NCI-H2107 treated with DMSO at 0.1 percent for 48 hours (cell line): ENCODE results near the gene CHST11.

ENCODE experiments used
- DNase-seq: peaks from one replicate; lab custom pipeline; 2025; ENCODE audit not compliant: unreplicated experiment; lab: John Stamatoyannopoulos, UW

CHST11 gene

GRCh38 chr12:104689635-104690034, 232.9 kb downstream of the CHST11 start:
- no peak for DNase-seq

GRCh38 chr12:104691721-104692556, 235.2 kb downstream of the CHST11 start:
- DNase-seq, result no peak

DNA sequence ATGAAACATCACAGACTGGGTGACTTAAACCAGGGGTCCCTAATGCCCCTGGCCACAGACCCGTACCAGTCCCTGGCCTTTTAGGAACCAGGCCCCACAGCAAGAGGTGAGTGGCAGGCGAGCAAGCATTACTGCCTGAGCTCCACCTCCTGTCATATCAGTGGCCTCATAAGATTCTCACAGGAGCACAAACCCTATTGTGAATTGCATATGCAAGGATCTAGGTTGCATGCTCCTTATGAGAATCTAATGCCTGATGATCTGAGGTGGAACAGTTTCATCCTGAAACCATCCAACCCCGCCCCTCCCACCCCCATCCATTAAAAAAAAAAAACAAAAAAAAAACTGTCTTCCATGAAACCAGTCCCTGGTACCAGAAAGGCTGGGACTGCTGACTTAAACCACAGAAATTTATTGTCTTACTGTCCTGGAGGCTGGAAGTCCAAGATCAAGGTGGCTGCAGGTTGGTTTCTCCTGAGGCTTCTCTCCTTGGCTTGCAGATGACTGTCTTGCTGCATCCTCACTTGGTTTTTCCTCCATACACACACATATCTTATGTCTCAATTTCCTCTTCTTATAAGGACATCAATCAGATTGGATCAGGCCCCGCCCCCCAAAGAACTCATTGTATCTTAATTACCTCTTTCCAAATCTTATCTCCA, 235.9 kb downstream of the CHST11 start:
- DNase-seq, result no peak

DNA sequence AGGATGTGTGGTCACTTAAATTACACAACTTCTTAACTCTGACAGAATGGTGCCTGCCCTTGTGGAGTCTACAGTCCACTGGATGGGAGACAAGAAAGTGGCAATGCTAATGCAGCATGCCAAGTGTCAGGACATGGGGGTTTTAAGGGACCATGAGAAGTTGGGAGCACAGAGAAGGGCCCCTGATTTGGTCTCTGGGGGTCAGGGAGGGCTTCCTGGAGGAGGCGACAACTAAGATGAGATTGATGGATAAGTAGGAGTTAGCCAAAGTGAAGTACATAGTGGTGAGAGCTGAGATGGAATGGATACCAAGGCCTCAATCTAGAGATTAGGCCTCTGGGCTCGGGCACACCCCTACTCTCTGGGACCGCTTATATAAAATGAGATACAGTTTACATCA, 236.7 kb downstream of the CHST11 start:
- DNase-seq, result no peak

DNA sequence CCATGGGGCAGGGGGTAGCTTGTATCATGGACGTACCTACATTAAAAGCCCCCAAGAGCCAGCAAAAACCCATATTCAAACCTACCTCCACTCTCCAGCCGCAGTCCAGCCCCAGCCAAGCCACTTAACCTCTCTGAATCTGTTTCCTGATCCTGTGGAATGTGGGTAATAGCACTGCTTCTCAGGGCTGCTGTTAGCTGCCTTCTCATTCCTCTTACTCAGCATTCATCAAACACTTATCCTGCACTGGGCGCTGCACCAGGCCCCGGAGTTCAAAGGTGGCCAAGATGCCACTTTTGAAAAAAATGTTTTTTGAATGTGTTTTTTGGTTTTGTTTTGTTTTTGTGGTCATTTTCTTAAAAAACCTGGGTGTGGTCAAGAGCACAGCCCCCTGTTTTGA, 237.4 kb downstream of the CHST11 start:
- DNase-seq, result no peak

GRCh38 chr12:104694711-104695110, 238.0 kb downstream of the CHST11 start:
- no peak for DNase-seq

GRCh38 chr12:104695453-104696148, 238.9 kb downstream of the CHST11 start:
- DNase-seq, result peak; percentile 99

GRCh38 chr12:104697186-104697585, 240.4 kb downstream of the CHST11 start:
- no peak for DNase-seq

DNA sequence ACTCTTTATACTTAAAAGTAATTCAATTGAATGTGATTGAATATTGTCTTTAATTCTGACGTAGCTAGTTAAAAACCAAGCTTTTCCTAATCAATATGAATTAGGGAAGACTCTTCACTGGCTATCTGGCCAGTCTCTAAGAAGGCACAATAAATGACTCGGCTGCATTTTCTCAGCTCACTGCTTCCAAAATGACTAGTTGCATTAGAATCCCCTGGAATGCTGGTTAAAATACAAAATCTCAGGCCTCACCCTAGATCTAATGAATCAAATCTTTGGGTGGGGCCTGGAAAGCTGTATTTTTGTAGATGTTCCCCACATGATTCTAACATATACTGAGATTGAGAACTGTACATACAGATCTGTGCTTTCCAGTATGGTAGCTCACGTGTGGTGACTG, 242.1 kb downstream of the CHST11 start:
- no peak for DNase-seq

- DNase-seq, result no peak
Observed at GRCh38 chr12:104699489-104700190, 242.9 kb downstream of the CHST11 start.

DNA sequence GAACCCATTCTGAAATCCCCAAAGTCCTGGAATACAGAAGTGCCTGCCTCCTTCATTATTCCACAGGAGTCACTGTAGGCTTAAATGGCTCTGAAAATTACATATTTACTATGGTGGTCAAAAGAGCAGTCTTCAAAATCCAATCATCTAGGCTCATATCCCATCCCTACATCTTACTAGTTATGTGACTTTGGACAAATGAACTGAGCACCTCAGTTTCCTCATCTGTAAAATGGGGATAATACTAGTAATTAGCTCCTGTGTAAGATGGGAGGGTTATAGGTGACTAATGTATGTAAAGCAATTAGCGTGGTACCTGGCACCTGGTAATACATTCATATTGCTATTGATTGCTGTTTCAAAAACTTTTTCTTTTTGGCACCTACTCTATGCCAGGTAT, 243.6 kb downstream of the CHST11 start:
- DNase-seq, result no peak

DNA sequence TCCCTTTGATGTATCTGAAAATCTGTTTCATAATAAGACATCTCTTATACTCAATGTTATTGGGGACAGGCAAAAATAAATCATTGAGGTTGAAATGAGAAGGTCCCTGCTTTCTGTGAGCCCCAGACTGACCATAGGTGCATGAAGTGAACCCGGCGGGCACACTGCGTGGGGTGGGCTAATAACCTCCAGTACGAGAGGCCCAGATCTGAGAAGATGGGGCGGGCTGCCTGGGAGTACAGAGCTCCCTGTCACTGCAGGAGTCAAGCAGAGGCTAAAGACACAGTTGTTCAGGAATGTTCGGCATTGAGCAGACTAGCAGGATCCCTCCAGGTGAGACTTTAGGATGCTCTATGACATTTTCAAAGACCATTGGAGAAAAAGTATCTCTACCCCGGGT, 244.6 kb downstream of the CHST11 start:
- no peak for DNase-seq

DNA sequence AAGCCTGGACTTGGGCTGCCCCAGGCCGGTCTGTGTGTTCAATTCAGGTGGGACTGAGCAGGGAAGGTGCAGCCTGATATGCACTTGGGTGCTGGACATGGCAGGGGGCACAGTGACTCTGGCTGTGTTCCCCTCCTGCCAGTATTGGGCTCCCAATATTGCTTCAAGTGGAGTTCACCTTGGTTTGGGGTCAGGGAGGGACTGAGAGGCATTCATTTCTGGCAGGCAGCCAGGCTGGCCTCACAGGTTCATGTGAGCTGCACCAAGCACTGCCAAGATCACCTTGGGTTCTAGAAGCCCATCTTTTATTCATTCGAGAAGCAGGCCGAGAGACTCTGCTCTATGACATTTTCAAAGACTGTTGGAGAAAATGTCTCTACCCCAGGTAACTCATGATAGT, 245.0 kb downstream of the CHST11 start:
- no peak for DNase-seq

DNA sequence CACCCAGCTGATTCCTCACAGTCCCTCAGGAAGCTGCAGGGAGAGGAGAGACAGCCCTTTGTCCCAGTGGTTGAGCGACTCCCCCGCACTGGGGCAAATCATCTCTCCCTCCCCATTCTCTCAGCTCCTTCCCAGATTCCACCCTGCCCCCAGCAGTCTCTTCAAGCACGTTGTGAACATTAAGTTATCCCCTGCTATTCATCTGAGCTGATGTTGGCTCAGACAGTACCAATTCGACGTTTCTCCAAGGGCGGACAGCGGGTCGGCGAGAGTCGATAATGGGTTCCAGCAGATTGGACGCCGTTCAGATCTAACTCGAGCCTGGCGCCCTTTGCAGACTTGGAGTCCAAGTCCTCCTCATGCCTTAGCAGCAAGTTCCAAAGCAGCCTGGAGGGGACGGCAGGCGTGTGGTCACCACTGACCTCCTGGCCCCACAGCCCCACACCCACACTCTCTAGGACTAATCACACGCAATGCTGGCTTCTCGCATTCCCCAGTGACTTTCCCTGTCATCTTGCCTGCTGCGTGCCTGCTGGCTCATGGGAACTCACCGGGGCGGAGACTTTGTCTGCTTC, 245.9 kb downstream of the CHST11 start:
- DNase-seq, result no peak

GRCh38 chr12:104703372-104703771, 246.6 kb downstream of the CHST11 start:
- DNase-seq, result peak; percentile 54

GRCh38 chr12:104704224-104704779, 247.6 kb downstream of the CHST11 start:
- DNase-seq, result no peak

DNA sequence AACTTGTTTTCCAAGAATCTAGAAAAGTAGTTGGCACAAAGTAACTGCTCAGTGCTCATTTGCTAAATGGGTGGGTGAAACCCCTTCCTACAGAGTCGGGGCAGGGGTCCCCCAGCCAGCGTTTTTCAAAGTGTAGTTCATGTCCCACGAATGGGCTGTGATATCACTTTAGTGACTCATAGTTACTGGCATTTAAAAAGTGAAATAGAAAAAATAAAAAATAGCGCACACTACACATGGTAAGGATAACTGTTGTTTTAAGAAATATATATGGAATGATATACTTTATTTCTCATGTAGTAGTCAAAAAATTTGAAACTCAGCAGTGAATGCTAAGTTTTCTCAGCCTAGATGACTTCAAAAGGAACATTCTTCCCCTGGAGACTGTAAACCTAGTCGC, 250.4 kb downstream of the CHST11 start:
- no peak for DNase-seq

DNA sequence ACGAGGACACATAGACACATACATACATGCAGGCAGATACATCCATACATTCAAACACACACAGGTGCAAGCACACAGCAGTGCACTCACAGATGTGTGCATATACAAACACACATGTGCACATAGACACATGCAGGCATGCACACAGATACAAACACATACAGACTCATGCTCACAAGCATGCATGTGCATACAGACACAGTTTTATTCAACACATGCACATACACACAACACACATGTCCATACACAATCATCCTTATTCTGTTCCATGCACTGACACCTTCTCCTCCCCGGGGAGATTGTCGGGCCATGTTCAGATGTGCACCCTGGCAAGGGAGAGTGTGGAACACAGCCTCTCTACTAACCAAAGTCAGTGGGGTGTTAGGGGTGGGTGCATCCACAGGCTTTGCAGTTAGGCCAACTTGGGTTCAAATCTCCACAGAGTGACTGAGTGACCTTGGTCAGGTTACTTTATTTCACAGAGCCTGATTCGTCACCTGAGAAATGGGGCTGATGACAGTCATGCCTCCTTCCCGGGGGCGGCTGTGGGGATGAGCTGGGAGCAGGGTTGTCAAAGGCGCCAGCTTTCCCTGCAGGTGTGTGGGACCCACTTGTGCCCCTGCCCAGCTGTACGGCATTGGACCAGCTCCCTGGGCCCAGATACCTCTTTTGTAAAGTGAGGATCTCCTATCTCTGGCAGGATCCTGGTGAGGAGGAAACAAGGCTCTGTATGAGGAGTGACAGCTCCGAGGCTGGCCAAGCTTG, 251.2 kb downstream of the CHST11 start:
- DNase-seq, result no peak

- no peak for DNase-seq
Observed at GRCh38 chr12:104708891-104709290, 252.1 kb downstream of the CHST11 start.
